ENCODE results near the gene G3BP1. TPM values are rescaled to one million over a fixed set of nuclear protein-coding genes. Genes with fewer than 3 reads are reported as not detected.
A peak's percentile ranks its signal among the peaks of the same experiment; 100 is the strongest.

G3BP1 gene
- total RNA-seq, 4 donors from 2014 or later: 73.3 to 102 (median 89.1) TPM

DNA sequence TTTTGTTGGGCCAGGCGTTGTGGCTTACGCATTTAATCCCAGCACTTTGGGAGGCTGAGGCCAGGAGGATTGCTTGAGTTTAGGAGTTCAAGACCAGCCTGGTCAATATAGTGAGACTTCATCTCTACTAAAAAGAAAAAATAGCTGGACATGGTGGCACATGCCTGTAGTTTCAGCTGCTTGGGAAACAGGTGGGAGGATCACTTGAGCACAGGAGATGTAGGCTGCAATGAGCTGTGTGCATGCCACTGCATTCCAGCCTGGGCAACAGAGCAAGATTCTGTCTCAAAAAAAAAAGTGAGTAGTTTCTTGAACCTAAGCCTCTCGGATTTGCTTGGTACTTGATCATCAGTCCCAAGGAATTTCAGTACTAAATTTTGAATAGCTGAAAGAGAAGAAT lies 26.9 kb downstream of the G3BP1 start:
- H3K9me3 ChIP-seq: no peaks in the 10 kb centered on the region
- H3K27me3 ChIP-seq: no peaks in the 10 kb centered on the region
- no peak overlapping the region for H3K27ac ChIP-seq
- peaks cover 13 to 100% of the 10 kb centered on the region in 2 donors for H3K36me3 ChIP-seq
- H3K4me3 ChIP-seq: no peak overlapping the region
- TF ChIP-seq POLR2AphosphoS5 (IDR thresholded peaks at IDR 0.05): no peak
- TF ChIP-seq EP300 (IDR thresholded peaks at IDR 0.05): no peak
- no peak for TF ChIP-seq POLR2A (IDR thresholded peaks at IDR 0.05)
- TF ChIP-seq, protein P1, sequence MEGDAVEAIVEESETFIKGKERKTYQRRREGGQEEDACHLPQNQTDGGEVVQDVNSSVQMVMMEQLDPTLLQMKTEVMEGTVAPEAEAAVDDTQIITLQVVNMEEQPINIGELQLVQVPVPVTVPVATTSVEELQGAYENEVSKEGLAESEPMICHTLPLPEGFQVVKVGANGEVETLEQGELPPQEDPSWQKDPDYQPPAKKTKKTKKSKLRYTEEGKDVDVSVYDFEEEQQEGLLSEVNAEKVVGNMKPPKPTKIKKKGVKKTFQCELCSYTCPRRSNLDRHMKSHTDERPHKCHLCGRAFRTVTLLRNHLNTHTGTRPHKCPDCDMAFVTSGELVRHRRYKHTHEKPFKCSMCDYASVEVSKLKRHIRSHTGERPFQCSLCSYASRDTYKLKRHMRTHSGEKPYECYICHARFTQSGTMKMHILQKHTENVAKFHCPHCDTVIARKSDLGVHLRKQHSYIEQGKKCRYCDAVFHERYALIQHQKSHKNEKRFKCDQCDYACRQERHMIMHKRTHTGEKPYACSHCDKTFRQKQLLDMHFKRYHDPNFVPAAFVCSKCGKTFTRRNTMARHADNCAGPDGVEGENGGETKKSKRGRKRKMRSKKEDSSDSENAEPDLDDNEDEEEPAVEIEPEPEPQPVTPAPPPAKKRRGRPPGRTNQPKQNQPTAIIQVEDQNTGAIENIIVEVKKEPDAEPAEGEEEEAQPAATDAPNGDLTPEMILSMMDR (IDR thresholded peaks at IDR 0.05): no peak
- peaks cover 0 to 11% (median 0%) of the 10 kb centered on the region in 3 donors for H3K4me1 ChIP-seq
- ATAC-seq: no peak
- 80 to 83% methylated on average over 2 to 3 of the region's 3 CpGs for WGBS, 2 donors (ENCODE audit: low coverage in 1 of 2)

DNA sequence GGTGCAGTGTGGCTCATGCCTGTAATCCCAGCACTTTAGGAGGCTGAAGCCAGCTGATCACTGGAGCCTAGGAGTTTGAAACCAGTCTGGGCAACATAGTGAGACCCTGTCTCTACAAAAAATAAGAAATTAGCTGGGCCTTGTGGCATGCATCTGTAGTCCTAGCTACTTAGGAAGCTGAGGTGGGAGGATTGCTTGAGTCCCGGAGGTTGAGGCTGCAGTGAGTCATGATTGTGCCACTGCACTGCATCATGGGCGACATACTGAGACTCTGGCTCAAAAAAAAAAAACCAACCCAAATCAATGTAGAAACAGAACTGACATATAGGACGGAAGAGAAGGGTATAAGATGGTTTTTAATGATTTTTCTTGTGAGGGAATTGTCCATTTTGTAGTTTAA lies 27.7 kb downstream of the G3BP1 start:
- peaks cover 0 to 11% (median 0%) of the 10 kb centered on the region in 3 donors for H3K4me1 ChIP-seq
- 62 to 90% methylated on average over 3 of the region's 3 CpGs for WGBS, 2 donors (ENCODE audit: low coverage in 1 of 2)
- TF ChIP-seq POLR2AphosphoS5 (IDR thresholded peaks at IDR 0.05): no peak
- TF ChIP-seq, protein P1 (IDR thresholded peaks at IDR 0.05): no peak
- TF ChIP-seq POLR2A (IDR thresholded peaks at IDR 0.05): no peak
- TF ChIP-seq EP300 (IDR thresholded peaks at IDR 0.05): no peak
- no peaks in the 10 kb centered on the region for H3K27me3 ChIP-seq
- no peak overlapping the region for H3K27ac ChIP-seq
- no peaks in the 10 kb centered on the region for H3K9me3 ChIP-seq
- no peak overlapping the region for H3K4me3 ChIP-seq
- no peak for ATAC-seq
- peaks cover 13 to 100% of the 10 kb centered on the region in 2 donors for H3K36me3 ChIP-seq

DNA sequence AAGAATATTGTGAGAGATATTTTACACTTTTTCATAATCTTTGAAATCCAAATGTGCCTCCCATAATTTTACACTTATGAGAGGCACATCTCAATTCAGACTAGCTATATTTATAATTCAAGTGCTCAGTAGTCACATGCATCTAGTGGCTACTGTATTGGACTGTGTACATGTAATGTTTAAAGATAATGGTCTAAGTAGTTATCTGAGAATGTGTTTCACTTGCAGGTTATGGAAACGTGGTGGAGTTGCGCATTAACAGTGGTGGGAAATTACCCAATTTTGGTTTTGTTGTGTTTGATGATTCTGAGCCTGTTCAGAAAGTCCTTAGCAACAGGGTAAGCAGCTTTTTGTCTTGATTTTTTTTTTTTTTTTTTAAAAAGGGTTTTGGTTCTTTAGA lies 28.8 kb downstream of the G3BP1 start:
- H3K4me3 ChIP-seq: no peak overlapping the region
- H3K9me3 ChIP-seq: no peaks in the 10 kb centered on the region
- peaks cover 11 to 99% of the 10 kb centered on the region in 2 donors for H3K36me3 ChIP-seq
- H3K27me3 ChIP-seq: no peaks in the 10 kb centered on the region
- H3K27ac ChIP-seq: no peak overlapping the region
- peaks cover 0 to 17% (median 0%) of the 10 kb centered on the region in 3 donors for H3K4me1 ChIP-seq
- TF ChIP-seq, protein P1 (IDR thresholded peaks at IDR 0.05): no peak
- TF ChIP-seq EP300 (IDR thresholded peaks at IDR 0.05) (no peak), POLR2A (IDR thresholded peaks at IDR 0.05) (no peak), POLR2AphosphoS5 (IDR thresholded peaks at IDR 0.05) (no peak)
- 71 to 82% methylated on average over 2 of the region's 2 CpGs for WGBS, 2 donors (ENCODE audit: low coverage in 1 of 2)
- ATAC-seq: no peak

DNA sequence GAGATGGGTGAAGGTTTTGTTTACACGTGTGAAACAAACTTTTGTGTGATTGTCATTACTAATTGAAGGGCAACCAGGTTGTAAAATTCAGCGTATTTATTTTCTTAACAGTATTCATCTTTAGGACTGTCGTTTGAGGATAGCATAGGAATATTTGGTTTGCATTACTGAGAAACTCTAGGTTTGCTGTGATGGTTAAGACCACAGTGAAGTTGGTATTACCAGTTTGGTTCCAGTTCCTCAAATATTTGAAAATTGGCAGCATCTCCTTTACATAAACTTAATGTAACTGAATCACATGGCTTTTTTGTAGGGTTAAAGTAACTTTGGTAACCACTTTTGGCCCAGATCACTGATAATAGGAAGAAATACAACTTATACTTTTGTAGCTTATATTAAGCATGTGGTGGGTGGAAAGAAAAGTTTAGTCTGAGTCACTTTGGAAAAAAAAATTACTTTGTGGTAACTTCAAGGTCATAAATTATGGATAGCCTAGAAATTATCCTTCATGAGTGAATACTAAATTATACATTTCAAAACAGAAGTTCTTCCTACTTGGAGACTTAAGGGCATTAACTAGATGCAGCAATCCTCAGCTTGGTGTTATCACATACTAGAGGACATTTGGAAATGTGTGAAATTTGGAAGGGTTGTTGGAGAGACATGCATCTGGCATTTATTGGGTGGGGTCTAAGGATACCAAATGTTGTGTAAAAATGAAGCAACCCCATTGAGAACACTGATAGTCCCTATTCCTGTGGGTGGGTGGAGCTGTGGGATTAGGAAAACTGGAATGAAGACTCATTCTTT lies 33.9 kb downstream of the G3BP1 start:
- Histone ChIP-seq H3K27ac (no peak overlapping the region), H3K9me3 (no peaks in the 10 kb centered on the region), H3K36me3 (peaks cover 4 to 70% of the 10 kb centered on the region in 2 donors), H3K4me1 (peaks cover 4 to 35% (median 5%) of the 10 kb centered on the region in 3 donors), H3K4me3 (no peak overlapping the region), H3K27me3 (no peaks in the 10 kb centered on the region)
- peak; percentile 95 for ATAC-seq
- 88 to 92% methylated on average over 3 of the region's 3 CpGs for WGBS, 2 donors (ENCODE audit: low coverage in 1 of 2)
- TF ChIP-seq POLR2AphosphoS5 (IDR thresholded peaks at IDR 0.05): peak; percentile 46
- TF ChIP-seq, protein P1 (IDR thresholded peaks at IDR 0.05): no peak

Data from gastroesophageal sphincter (tissue), 4 donors.